ENCODE data around the gene NFATC2IP. TPM values are rescaled to one million over a fixed set of nuclear protein-coding genes. Genes with fewer than 3 reads are reported as not detected.

Gene NFATC2IP
- total and polyA plus RNA-seq, 4 donors: 5.8 to 17.6 (median 11.9) TPM

GRCh38 chr16:28930203-28930602 is 20.5 kb upstream of the NFATC2IP start:
- no peak overlapping the region for H3K27ac ChIP-seq (ENCODE audit: low read depth in 1 of 2, low read length in 2 of 2)
- H3K9me3 ChIP-seq (ENCODE audit: control insufficient read depth in 4 of 4, low read length in 3 of 4): no peaks in the 10 kb centered on the region
- DNase-seq (ENCODE audit: low spot score): no peak
- no peaks in the 10 kb centered on the region for H3K36me3 ChIP-seq (ENCODE audit: control insufficient read depth in 4 of 4, insufficient read depth in 3 of 4, low read depth in 1 of 4, low read length in 3 of 4)
- peaks cover 0 to 7% (median 2%) of the 10 kb centered on the region in 4 donors for H3K4me1 ChIP-seq (ENCODE audit: control insufficient read depth in 4 of 4, insufficient read depth in 4 of 4, low read length in 3 of 4)
- no peaks in the 10 kb centered on the region for H3K27me3 ChIP-seq (ENCODE audit: control insufficient read depth in 4 of 4, insufficient read depth in 4 of 4, low read length in 3 of 4)
- no peak for TF ChIP-seq YY1 (IDR thresholded peaks at IDR 0.05)
- H3K4me3 ChIP-seq (ENCODE audit: low read depth in 1 of 3, low read length in 3 of 3): no peak overlapping the region
- no peak overlapping the region for H3K9ac ChIP-seq (ENCODE audit: low read depth in 1 of 2, low read length in 2 of 2)
- WGBS: 89% methylated on average over 3 of the region's 3 CpGs

GRCh38 chr16:28930652-28931051 is 20.1 kb upstream of the NFATC2IP start:
- no peak for DNase-seq (ENCODE audit: low spot score)
- H3K9ac ChIP-seq (ENCODE audit: low read depth in 1 of 2, low read length in 2 of 2): no peak overlapping the region
- TF ChIP-seq NR2F2 (IDR thresholded peaks at IDR 0.05) (no peak), JUND (IDR thresholded peaks at IDR 0.05) (no peak), YY1 (IDR thresholded peaks at IDR 0.05) (no peak), RXRA (IDR thresholded peaks at IDR 0.05) (no peak), MAX (IDR thresholded peaks at IDR 0.05) (no peak), HNF4A (conservative IDR thresholded peaks at IDR 0.05) (no peak), RAD21 (IDR thresholded peaks at IDR 0.05) (no peak), FOXA1 (IDR thresholded peaks at IDR 0.05) (no peak), GABPA (IDR thresholded peaks at IDR 0.05 in 1 of 2, conservative IDR thresholded peaks at IDR 0.05 in 1 of 2) (no peak), CTCF (IDR thresholded peaks at IDR 0.05; ENCODE audit: low read depth, low read length, missing input control) (no peak), HNF4G (IDR thresholded peaks at IDR 0.05) (no peak), ZBTB33 (IDR thresholded peaks at IDR 0.05) (no peak), REST (IDR thresholded peaks at IDR 0.05) (no peak), TAF1 (conservative IDR thresholded peaks at IDR 0.05) (no peak), FOXA2 (IDR thresholded peaks at IDR 0.05) (no peak), ATF3 (IDR thresholded peaks at IDR 0.05) (no peak), EGR1 (IDR thresholded peaks at IDR 0.05; ENCODE audit: low read depth in 2 of 2) (no peak)
- no peak overlapping the region for H3K4me3 ChIP-seq (ENCODE audit: low read depth in 1 of 3, low read length in 3 of 3)
- no peak overlapping the region for H3K27ac ChIP-seq (ENCODE audit: low read depth in 1 of 2, low read length in 2 of 2)
- H3K4me1 ChIP-seq (ENCODE audit: control insufficient read depth in 4 of 4, insufficient read depth in 4 of 4, low read length in 3 of 4): peaks cover 0 to 4% (median 2%) of the 10 kb centered on the region in 4 donors
- WGBS: 89% methylated on average over 3 of the region's 3 CpGs
- H3K9me3 ChIP-seq (ENCODE audit: control insufficient read depth in 4 of 4, low read length in 3 of 4): no peaks in the 10 kb centered on the region
- H3K27me3 ChIP-seq (ENCODE audit: control insufficient read depth in 4 of 4, insufficient read depth in 4 of 4, low read length in 3 of 4): no peaks in the 10 kb centered on the region
- no peaks in the 10 kb centered on the region for H3K36me3 ChIP-seq (ENCODE audit: control insufficient read depth in 4 of 4, insufficient read depth in 3 of 4, low read depth in 1 of 4, low read length in 3 of 4)

Measured in liver (tissue), 9 donors.